CD4-positive, alpha-beta T cell treated with Interleukin-17A for 1 hour (primary cell): ENCODE data around the gene CPZ.
A peak's percentile ranks its signal among the peaks of the same experiment; 100 is the strongest.

Source experiments
- DNase-seq: peaks from one replicate; pipeline ENCODE4 v3.0.0-alpha.2; 2020

The CPZ gene

GRCh38 chr4:8596891-8597290, 4.3 kb downstream of the CPZ start:
- no peak for DNase-seq

GRCh38 chr4:8597319-8597718, 4.8 kb downstream of the CPZ start:
- DNase-seq = no peak

- DNase-seq = no peak
Observed at GRCh38 chr4:8597791-8598190, 5.2 kb downstream of the CPZ start.

DNA sequence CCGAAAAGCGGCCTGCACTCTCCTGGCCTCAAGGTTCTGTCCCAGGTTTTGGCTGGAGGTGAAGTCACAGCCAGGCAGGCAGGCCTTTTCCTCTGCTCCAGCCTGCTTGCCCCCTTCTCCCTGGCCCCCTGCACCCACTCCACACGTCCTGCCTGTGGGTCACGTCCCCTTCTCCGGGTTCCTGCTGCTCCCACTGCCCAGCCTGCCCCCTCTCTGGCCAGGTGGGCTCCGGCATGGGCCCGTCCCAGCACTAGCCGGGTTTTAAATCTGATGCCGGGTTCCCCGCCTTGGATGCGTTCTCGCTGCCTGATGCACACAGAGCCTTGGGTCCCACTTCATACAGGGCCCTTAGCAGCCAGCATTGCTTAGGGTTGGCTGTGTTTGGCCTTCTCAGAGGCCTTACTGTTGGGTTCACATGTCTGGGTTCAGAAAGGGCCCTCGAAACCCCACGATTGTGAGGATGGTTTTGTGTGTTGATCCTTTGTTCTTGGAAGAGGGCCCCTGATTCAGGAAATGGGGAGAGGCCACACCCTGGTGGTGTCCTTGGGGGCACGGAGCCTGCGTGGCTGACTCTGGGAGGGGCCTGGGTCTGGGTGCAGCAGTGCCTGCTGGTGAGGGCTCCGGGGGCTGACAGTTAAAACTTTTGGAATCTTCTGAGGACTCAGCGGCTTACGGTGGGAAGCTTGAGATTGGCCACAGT, 6.0 kb downstream of the CPZ start:
- DNase-seq = no peak

GRCh38 chr4:8599091-8599460, 6.5 kb downstream of the CPZ start:
- DNase-seq = no peak

DNA sequence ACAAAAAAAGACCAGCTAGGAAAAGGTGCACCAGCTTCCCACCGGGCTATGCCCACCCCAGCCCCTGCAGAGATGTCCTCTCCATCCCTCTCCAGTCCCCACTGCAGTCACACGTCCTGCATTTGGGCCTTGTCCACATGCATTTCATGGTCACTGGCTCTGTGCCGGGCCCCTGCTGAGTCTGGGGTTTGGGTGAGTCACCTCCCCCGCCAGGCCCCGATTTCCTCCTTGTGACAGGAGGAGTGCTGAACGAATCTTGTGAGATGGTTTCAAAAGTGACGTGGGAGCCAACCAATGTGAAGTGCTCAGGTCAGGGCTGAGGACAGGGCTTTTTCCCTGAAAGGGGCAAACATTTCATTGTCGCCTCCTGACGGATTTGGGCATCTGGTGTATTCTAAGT, 7.1 kb downstream of the CPZ start:
- DNase-seq = no peak

DNA sequence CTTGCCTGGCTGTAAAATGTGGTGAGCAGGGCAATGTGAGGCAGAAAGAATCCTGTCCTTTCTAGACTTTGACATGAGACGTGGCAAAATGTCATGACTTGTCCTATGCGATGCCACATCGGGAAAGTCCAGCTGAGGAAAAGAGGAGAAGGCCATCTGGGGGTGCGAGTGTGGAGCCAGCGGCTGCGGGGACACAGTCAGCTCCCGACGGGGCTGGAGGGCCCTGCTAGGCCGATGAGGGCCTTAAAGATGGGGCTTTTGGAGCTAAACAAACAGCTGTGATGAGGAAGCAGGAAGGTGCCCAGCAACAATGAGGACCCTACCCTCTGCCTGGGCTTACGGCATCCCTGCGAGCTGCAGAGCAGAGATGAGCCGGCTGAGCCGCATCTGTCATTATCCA, 7.7 kb downstream of the CPZ start:
- DNase-seq = no peak

- no peak for DNase-seq
Observed at GRCh38 chr4:8600686-8601085, 8.1 kb downstream of the CPZ start.

DNA sequence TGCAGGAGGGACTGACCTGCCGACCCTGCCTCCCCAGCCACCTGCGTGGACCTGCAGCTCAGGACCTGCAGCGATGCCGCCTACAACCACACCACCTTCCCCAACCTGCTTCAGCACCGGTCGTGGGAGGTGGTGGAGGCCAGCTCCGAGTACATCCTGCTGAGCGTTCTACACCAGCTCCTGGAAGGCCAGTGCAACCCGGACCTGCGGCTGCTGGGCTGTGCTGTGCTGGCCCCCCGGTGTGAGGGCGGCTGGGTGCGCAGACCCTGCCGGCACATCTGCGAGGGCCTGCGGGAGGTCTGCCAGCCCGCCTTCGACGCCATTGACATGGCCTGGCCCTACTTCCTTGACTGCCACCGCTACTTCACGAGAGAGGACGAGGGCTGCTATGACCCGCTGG, 8.5 kb downstream of the CPZ start:
- no peak for DNase-seq

- no peak for DNase-seq
Observed at GRCh38 chr4:8601556-8601955, 9.0 kb downstream of the CPZ start.

DNA sequence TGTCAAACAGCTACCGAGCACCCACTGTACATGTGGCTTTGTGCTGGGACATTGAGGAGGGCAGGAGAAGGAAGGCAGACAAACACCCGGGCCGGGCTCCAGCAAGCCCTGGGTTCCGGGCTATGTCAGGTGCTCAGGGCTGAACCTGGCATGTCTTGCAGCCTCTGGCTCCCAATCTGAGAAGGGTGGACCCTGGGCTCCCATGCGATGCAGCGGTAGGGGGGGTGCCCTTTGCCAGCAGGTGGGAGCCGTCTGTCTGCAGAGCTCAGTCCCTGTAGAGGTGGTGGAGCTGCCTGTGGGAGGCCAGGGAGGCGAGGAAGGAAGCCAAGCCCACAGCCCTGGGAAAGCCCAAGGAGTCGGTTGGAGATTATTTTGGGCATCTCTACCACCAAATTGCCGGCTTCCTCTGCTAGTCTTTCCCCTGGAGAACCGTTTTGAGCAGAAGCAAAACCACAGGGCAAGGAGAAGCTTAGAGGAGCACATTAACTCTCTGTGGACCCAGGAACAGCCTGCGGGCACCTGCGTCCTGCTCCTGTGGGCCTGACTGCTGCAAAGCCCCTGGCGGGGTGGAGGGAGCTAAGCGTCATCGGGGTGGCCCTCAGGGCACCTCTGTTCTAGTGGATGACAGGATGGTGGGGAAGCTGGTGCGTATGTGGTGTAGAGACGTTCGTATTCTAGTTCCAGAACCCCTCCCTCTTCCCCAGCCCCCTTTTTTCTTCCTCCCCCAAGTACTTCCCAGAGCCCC, 10.3 kb downstream of the CPZ start:
- no peak for DNase-seq

DNA sequence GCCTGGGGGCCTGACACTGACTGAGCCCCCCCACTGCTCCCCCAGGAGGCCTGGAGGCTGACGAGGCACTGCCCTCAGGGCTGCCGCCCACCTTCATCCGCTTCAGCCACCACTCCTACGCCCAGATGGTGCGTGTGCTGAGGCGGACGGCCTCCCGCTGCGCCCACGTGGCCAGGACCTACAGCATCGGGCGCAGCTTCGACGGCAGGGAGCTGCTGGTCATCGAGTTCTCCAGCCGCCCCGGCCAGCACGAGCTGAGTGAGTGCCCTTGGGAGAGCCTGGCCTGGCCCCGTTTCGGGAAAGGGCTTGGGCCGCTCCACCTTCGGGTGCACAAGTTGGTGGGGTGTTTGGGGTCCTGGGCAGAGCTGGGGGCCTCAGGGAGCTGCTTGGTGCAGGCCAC, 11.4 kb downstream of the CPZ start:
- no peak for DNase-seq

DNA sequence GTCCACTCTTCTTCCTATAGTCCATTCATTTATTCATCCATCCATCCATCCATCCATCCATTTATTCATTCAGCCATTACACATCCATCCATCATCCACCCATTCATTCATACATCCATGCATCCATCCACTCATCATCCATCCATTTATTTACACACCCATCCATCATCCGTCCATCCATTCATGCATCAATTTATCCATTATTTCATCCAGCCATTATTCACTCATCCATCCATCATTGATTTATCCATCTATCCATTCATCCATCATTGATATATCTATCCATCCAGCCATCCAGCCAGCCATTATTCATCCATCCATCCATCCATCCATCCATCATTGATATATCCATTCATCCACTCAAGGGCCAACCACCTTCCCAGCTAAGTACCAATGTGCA, 12.7 kb downstream of the CPZ start:
- no peak for DNase-seq

DNA sequence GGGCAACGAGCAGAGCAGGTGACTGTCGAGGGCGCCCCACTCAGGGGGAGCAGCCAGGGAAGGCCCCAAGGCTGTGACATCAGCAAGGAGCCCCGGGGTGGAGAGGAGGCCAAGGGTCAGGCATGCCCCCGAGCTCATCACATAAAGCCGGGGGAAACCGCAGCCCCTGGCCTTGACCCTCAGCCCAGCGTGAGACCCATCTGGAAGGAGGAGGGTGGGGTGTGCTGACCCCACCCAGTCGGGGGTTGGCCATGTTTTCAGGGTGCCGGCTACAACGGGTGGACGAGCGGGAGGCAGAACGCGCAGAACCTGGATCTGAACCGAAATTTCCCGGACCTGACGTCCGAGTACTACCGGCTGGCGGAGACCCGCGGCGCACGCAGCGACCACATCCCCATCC, 13.9 kb downstream of the CPZ start:
- DNase-seq = no peak

DNA sequence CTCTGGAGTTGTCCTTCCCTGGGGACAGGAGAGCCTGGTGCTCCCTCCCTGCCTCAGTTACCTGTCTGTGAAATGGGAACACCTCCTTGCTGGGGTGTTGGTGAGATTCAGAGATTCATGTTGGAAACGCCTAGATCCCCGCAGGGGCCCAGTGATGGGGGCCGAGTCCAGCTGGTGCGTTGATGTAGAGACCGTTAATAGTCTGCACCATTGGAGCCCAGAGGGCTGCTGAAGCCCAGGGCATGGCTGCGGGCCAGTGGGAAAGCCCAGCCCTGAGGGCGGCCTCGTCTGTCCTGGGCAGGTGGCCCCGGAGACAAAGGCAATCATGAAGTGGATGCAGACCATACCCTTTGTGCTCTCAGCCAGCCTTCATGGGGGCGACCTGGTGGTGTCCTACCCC, 14.4 kb downstream of the CPZ start:
- DNase-seq = no peak

DNA sequence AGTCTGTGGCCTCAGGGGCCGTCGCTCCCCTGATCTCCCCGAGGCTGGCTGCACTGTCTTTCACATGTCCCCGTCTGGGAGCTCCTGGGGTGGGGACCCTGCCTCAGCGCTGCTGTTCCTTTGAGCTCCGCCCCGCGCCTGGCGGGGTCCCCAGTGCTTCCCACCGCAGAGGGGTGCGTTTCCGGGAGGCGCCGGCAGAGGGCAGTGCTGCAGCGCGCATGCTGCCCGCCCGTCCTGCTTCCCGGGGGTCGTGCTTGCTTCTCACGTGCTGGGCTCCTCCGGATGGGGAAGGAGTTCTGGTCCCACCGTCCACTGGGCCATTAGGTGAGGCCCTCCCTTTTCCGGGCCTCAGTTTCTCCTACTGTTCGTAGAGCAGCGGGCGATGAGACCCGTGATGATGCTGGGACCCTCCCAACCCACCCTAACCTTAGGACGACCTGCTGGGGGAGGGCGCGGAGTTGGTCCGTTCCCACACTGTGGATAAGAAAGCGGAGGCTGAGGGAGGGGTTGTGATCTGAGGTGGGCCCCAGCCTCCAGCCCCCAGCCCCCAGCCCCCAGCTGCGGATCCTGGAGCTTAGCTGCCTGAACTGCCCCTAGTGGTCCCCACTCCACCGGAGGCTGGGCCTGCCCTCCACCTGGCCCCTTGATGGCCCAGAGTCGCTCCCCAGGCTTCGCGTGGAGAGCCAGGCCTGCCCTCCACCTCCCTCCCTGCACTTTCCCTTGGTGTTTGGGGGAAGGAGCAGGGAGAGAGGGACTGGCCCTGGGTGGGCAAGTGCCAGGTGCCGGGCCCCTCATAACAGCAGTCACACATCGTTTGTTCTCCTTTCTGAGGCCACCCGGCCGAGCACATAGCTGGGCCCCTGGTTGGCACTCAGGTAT, 15.3 kb downstream of the CPZ start:
- DNase-seq = peak; percentile 8

GRCh38 chr4:8608714-8609391, 16.3 kb downstream of the CPZ start:
- no peak for DNase-seq

GRCh38 chr4:8609406-8609805, 16.8 kb downstream of the CPZ start:
- DNase-seq = no peak

DNA sequence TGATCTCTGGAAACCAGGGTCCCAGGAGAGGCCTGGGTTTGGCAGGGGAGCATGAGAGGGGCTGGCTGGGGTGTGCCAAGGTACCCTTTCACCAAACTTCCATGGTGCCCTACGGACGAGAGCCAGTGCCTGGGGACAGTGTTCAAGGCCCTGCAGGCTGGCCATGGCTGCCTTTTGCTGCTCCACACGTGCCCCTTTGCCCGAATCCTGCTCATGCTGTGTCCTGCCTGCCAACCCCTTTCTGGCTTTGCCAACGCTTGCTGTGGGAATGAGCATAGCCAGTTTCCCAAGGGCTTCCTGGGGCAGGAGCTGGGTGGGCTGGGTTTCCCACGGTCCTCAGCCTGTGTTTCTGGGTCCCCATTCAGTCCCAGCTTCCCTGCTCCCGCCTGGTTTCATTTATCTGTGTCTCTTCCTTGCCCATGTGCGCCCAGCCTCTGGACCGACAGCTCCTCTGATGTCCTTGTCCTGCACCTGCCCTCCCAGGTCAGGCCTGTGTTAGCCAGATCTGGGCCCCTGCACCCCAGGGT, 17.3 kb downstream of the CPZ start:
- no peak for DNase-seq

GRCh38 chr4:8610858-8611616, 18.5 kb downstream of the CPZ start:
- no peak for DNase-seq

DNA sequence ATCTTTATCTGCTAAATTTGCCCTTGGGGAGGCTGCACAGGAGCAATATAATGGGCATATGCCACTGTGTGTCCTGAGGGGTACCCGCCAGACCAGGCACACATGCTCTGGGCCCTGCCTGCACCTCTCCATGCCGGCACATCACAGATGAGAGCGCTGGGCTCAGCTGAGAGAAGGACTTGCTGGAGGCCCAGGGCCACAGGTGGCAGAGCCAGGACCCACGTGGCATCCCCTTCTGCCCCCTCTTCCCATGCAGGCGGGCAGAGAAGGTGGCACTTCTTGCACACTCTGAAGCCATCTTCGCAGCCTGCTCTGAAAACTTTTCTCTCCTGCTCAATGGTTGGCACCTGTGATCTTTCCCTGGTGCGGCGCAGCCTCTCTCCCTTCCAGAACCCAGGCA, 20.1 kb downstream of the CPZ start:
- DNase-seq = no peak
